ENCODE results near the gene PHIP. TPM values are rescaled to one million over a fixed set of nuclear protein-coding genes. Genes with fewer than 3 reads are reported as not detected.

PHIP gene
- total and polyA plus RNA-seq, 2 of the 8 experiments (the other 6 are each of a cell fraction or from before 2014, with no cell fraction given) = 7.3 to 56.2 TPM

DNA sequence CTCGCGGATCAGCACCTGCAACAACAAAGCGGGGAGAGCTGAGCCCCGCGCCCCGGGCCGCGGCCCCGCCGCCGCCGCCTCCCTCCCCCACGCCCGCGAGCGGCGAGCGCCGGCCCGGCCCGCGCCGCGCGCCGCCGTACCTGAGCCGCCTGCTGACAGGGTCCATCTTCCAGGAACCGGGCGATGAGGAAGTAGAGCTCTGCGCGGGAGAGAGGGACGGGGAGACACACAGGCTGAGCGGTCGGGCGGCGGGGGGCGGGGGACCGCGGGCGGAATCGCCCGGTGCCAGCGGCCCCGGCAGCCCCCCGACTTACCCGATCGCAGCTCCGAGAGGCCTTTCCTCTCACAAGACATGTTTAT is 359 bp downstream of the PHIP start (continued):
- TF ChIP-seq POLR2AphosphoS5 (IDR thresholded peaks at IDR 0.05; ENCODE audit: low read depth, low read length) (no peak), SP4 (IDR thresholded peaks at IDR 0.05; ENCODE audit: low read length) (no peak)

Measured in H1 (cell line).